COLO668 (cell line): Measurements from ENCODE around the gene NEURL4.
A peak's percentile ranks its signal among the peaks of the same experiment; 100 is the strongest.
"Not testable (repeated sequence)": the region's sequence is repeated elsewhere in the genome, so short reads cannot be mapped to it uniquely, and the experiment has no call there.

ENCODE experiments used
- DNase-seq: peaks from one replicate; lab custom pipeline; 2025; ENCODE audit not compliant: unreplicated experiment; lab: John Stamatoyannopoulos, UW

The NEURL4 gene

GRCh38 chr17:7328840-7329373 lies at the start of gene NEURL4:
TSS of gene NEURL4 (minus strand) at chr17:7329335. CDS start at chr17:7329312, 23 bp downstream.
- peak; percentile 46 for DNase-seq

GRCh38 chr17:7374353-7374752 lies 45.2 kb upstream of the NEURL4 start:
- no peak for DNase-seq

DNA sequence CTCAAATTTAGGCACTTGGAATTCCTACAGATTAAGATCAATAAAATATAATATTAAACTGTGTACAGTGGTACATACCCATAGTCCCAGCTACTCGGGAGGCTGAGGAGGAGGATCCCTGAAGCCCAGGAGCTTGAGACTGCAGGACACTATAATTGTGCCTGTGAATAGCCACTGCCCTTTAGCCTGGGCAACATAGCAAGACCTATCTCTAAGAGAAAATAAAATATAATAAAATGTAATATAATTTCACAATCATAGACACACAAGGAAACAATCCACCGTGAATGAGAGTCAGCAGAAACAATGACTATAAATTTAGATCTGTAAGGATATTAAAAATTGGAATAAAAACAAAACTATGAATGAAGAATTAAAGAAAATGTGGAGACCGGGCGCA lies 41.7 kb upstream of the NEURL4 start:
- no peak for DNase-seq

GRCh38 chr17:7369825-7370224 lies 40.7 kb upstream of the NEURL4 start:
- DNase-seq, result no peak

DNA sequence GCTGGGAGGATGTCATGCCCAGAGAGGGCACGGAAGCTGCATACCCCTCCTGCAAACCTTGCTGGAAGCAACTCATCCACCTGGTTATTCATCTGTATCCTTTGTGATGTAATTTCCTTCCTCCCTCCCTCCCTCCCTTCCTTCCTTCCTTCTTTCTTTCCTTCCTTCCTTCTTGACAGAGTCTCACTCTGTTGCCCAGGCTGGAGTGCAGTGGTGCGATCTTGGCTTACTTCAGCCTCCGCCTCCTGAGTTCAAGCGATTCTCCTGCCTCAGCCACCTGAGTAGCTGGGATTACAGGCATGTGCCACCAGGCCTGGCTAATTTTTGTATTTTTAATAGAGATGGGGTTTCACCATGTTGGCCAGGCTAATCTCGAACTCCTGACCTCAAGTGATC lies 39.5 kb upstream of the NEURL4 start:
- not testable (repeated sequence) for DNase-seq

GRCh38 chr17:7367918-7368598 lies 38.9 kb upstream of the NEURL4 start:
- DNase-seq, result no peak

DNA sequence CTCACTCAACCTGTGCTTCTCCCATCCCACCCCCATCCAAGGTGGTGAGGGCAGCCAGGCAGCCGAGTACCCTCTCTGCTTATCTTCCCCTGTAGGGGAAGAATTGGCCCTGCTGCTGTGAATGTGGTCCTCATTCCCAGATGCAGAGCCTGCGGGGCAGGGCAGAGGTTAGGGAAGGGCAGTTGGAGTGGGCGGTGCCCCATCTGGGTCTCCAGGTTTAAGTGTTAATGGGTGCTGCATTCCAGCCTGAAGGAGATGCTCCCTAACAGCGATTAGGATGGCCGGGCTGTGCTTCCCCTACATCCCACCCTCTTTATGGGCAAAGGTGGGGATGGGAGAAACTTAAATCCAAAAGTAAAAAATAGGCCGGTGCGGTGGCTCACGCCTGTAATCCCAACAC lies 37.9 kb upstream of the NEURL4 start:
- no peak for DNase-seq

DNA sequence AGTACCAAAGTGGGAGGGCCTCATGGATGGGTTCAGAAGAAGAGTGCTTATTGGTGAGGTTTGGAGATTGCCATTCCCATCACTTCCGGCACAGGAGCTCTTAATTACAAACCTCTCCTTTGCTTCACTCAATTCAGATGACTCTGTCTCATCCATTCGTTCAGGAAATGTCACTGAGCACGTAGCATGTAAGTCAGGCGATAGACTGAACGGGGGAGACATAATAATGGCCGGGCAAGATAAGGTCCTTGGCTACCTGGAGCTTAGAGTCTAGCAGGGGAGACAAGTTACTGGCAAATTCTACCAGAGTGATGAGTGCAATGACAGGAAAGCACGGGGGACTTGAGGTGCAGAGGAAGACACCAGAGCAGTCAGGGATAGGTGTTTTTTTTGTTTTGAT lies 36.8 kb upstream of the NEURL4 start:
- not testable (repeated sequence) for DNase-seq

DNA sequence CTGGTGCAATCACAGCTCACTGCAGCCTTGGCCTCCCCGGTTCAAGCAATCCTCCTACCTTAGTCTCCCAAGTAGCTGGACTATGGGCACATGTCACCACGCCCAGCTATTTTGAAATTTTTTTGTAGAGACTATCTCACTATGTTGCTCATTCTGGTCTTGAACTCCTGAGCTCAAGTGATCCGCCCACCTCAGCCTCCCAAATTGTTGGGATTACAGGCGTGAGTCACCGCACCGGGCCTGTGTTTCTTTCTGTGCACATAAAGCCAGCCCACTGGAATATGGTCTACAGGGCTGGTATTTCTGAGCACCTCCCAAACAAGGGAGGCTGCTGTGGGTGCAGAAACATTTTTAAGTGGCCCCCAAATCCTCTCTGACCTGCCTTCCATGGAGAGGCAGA lies 34.2 kb upstream of the NEURL4 start:
- no peak for DNase-seq

DNA sequence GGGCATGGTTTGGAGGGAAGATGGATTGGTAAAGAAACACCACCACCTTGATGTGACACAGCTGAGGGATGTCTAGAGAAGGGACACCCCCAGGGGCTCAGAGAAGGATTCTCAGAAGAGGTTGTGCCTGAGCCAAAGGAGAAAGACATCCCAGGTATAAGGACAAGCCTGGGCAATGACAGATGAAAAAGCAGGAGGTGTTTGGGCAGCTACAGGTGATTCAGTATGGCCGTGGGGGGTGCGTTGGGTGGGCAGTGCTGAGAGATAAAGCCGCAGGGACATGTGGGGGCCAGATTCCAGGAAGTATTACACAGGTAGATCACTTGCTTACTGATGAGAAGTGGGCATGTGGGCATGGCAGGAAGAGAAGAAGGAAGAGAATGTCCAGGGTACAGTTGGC lies 32.8 kb upstream of the NEURL4 start:
- no peak for DNase-seq

DNA sequence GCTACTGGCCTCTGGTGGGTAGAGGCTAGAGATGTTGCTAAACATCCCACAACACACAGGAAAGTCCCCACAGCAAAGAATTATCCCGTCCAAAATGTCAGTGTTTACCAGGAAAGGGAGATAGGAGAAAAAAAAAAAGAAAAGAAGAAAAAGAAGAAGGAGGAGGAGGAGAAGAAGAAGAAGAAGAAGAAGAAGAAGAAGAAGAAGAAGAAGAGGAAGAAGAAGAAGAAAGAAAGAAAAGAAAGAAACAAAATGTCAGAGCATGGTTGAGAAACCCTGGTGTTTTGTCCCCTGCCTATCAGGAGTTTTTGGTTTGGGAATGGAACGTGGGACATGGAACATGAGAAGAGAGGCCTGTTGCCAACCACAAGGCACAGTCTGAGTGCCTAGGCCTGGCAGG lies 28.2 kb upstream of the NEURL4 start:
- DNase-seq, result no peak

DNA sequence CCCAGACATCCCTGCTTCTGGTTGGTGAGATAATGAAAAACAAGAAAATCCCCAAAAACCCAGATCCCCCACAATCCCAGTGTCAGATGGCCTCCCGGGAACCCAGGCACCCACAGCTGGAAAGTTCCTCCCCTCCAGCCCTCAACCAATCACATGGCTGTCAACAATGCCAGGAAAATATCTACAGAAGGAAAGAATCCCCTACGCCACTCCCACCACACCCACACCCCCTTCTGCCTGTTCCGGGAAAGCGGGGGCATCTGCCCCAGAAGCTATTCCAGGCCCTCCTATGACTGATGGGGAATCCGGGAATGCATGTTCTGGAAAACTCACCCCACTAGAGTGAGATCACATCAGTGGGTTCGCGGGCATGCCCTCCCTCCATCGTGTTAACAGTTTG lies 27.6 kb upstream of the NEURL4 start:
- DNase-seq, result no peak

DNA sequence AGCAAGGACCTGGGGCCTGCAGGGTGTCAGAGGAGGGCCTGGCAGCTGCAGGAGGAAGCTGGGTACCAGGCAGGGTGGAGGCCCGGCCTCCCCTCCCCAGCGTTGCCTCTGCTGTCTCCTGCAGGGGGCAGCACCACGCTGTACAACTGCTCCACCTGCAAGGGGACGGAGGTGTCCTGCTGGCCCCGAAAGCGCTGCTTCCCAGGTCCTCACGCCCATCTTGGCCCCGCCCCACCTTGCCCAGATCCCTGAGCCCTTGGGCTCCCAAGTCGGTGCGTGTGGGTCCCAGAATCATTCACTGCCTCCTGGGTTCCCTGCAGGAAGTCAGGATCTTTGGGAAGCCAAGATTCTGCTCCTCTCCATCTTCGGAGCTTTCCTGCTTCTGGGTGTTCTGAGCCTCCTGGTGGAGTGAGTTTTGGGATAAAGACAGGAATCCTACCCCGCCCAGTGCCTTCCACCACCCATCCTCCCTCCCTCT lies 27.0 kb upstream of the NEURL4 start:
- peak; percentile 68 for DNase-seq

DNA sequence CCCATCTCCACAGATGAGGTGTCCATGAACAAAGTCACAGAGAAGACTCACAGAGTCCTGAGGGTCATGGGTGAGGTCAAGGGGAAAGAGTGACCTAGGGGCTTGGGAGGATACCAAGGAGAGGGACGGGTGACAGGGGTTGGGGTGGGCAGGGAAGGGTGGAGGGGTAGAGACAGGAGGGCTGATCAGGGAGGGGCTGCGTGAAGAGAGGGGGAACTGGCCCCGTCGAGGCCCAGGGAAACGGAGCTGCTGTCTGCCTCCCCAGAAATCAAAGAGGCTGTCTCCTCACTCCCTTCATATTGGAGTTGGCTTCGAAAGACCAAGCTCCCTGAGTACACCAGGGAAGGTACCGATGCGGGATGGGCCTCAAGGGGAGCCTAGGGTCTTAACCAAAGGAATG lies 26.4 kb upstream of the NEURL4 start:
- DNase-seq, result no peak

- peak; percentile 1 for DNase-seq
Observed at GRCh38 chr17:7355053-7355452, 25.9 kb upstream of the NEURL4 start, which contains the start of gene TMEM95. TSS of gene TMEM95 (plus strand) at chr17:7355156. CDS start at chr17:7355205, 49 bp downstream.

DNA sequence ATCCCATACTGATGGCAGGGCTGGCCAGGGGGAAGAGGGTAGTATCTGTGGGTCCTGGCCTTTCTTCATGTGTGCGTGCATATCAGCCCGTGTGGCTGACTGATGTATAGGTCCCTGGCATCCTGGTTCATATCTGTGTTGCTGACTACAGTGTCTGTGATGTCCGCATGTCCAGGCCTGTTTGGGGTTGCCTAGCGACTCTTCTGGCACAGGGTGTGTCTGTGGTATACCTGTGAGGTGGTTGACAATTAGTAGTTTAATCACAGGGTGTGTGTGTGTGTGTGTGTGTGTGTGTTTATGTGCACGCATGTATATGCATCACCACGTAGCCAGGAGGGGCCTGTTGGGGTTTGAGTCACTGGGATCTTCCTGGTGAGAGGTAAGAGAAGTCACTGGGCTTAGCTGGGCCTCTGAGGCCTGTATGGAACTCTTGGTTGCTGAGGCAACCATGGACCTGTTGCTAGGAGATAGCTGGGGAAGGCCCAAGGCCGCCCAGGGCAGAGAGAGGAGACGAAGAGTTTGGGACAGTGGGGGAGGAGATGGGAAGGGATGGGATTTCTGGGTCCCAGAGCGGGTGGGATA lies 25.2 kb upstream of the NEURL4 start:
- DNase-seq, result peak; percentile 37

GRCh38 chr17:7352910-7353635 lies 23.9 kb upstream of the NEURL4 start:
- DNase-seq, result no peak

DNA sequence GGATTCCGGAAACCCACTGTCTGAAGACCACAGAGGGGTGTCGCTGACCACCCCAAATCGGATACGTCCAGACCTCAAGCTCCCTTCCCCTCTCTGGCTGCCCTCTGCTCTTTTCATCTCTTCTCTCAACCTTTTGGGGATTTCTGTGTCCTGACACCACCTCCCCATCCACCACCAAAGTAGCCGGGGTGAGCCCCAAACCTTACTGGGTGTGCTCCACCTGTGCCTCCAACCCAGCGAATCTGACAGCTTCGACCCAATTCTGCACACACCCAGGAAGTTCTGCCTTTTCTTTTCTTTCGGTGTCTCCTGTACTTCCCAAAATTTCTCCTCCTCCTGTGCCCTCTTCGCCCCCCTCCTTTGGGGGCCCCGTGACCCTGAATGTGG lies 23.4 kb upstream of the NEURL4 start:
- DNase-seq, result no peak

DNA sequence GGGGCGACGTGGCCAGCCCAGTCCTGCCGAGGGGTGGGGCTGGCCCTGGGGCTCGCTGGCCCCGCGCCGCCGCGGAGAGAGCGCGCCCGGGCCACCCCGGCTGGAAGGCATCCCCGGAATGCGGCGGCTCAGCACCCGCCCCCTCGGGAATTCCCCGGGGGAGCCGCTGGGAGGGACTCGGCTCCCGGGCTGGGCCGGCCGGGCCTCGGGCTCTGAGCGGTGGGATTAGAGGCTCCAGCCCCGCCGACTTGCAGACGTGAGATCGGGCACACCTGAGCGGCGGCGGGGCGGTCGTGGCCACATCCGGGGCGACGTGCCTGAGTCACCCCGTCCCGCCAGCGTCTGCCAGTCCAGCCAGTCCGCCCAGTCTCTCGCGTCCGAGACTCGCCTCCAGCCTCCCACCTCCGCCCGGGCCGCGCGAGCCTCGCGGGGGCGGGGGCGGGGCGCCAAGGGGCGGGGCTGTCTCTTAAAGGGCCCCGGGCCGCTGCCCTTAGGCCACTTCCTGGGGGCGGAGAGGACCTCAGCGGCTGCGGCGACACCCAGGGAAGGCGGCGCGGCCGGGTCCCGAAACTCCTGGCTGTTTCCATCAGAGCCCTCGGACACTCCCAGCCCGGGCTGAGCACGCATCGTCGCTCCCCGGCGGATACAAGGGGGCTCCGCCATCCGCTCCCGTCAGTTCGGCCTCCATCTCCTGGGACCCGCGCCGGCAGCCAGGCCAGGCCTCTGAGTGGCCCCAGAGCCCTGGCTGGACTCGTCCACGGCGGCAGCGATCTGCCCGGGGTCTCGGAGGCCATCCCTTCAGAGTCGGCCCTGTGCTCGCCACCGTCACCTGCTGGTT lies 22.7 kb upstream of the NEURL4 start, which contains the start of gene KCTD11:
Gene KCTD11 (plus strand): TSS at position 498 of the 838 bp plus-strand sequence.
- DNase-seq, result peak; percentile 62

- no peak for DNase-seq
Observed at GRCh38 chr17:7348478-7349242, 19.5 kb upstream of the NEURL4 start.
